Kidney tubule cell (primary cell): ENCODE measurements around the gene POLR2M.
A peak's percentile ranks its signal among the peaks of the same experiment; 100 is the strongest.

ENCODE experiments used
- DNase-seq: peaks from one replicate; pipeline ENCODE4 v3.0.0-alpha.2; 2018; ENCODE audit warnings: low spot score

POLR2M gene

GRCh38 chr15:57706405-57707209 lies at the start of gene POLR2M:
POLR2M (plus strand) TSS chr15:57706714; CDS start chr15:57706843, 129 bp downstream.
- DNase-seq = peak; percentile 97

- no peak for DNase-seq
Measured at GRCh38 chr15:57657619-57658018, 48.9 kb upstream of the POLR2M start.

- no peak for DNase-seq
Measured at GRCh38 chr15:57662091-57662744, 44.3 kb upstream of the POLR2M start.

GRCh38 chr15:57662802-57663201 lies 43.7 kb upstream of the POLR2M start:
- DNase-seq = no peak

- DNase-seq = no peak
Measured at GRCh38 chr15:57663262-57663661, 43.3 kb upstream of the POLR2M start.

- no peak for DNase-seq
Measured at GRCh38 chr15:57665194-57665593, 41.3 kb upstream of the POLR2M start.

- no peak for DNase-seq
Measured at GRCh38 chr15:57665939-57666338, 40.6 kb upstream of the POLR2M start.

- DNase-seq = peak; percentile 66
Measured at GRCh38 chr15:57667171-57667849, 39.2 kb upstream of the POLR2M start.

- DNase-seq = no peak
Measured at GRCh38 chr15:57668016-57668415, 38.5 kb upstream of the POLR2M start.

- no peak for DNase-seq
Measured at GRCh38 chr15:57671636-57672035, 34.9 kb upstream of the POLR2M start.

- peak; percentile 83 for DNase-seq
Measured at GRCh38 chr15:57675481-57676181, 30.9 kb upstream of the POLR2M start.

- DNase-seq = no peak
Measured at GRCh38 chr15:57676585-57676984, 29.9 kb upstream of the POLR2M start.

- no peak for DNase-seq
Measured at GRCh38 chr15:57677204-57677603, 29.3 kb upstream of the POLR2M start.

- peak; percentile 76 for DNase-seq
Measured at GRCh38 chr15:57680021-57680420, 26.5 kb upstream of the POLR2M start.

GRCh38 chr15:57681011-57681410 lies 25.5 kb upstream of the POLR2M start:
- no peak for DNase-seq

- no peak for DNase-seq
Measured at GRCh38 chr15:57683481-57683880, 23.0 kb upstream of the POLR2M start.

GRCh38 chr15:57684491-57685151 lies 21.9 kb upstream of the POLR2M start:
- no peak for DNase-seq

- DNase-seq = no peak
Measured at GRCh38 chr15:57685306-57686095, 21.0 kb upstream of the POLR2M start.

GRCh38 chr15:57686657-57687056 lies 19.9 kb upstream of the POLR2M start:
- no peak for DNase-seq

- no peak for DNase-seq
Measured at GRCh38 chr15:57690341-57690966, 16.1 kb upstream of the POLR2M start.
